Adrenal gland (tissue), 5 donors: ENCODE data around the gene C12orf76.

Source experiments
- POLR2A ChIP-seq, 2 donors: fragments of 450-650 bp; IDR thresholded peaks; one replicate each; pipeline ENCODE4 v1.6.1; 2017; ENCODE audit warnings: antibody characterized with exemption in 2 of 2, mild to moderate bottlenecking in 2 of 2, moderate library complexity in 1 of 2
- TF ChIP-seq, protein P1 (sequence below), 6 experiments: fragments of 450-650 bp in 4 of 6; fragments of 200-600 bp in 2 of 6; sonication (generic) in 1 of 6; IDR thresholded peaks; 1 replicate in 5 of 6; 2 replicates in 1 of 6; pipeline versions ENCODE4 v1.5.1 to v1.8.0; 2016 to 2021; ENCODE audit warnings: antibody characterized with exemption in 6 of 6, mild to moderate bottlenecking in 2 of 6, moderate library complexity in 1 of 6
- donor health status: DM: no; HTN: no; CAD: no.

- TF ChIP-seq, protein P1, sequence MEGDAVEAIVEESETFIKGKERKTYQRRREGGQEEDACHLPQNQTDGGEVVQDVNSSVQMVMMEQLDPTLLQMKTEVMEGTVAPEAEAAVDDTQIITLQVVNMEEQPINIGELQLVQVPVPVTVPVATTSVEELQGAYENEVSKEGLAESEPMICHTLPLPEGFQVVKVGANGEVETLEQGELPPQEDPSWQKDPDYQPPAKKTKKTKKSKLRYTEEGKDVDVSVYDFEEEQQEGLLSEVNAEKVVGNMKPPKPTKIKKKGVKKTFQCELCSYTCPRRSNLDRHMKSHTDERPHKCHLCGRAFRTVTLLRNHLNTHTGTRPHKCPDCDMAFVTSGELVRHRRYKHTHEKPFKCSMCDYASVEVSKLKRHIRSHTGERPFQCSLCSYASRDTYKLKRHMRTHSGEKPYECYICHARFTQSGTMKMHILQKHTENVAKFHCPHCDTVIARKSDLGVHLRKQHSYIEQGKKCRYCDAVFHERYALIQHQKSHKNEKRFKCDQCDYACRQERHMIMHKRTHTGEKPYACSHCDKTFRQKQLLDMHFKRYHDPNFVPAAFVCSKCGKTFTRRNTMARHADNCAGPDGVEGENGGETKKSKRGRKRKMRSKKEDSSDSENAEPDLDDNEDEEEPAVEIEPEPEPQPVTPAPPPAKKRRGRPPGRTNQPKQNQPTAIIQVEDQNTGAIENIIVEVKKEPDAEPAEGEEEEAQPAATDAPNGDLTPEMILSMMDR (IDR thresholded peaks at IDR 0.05) = no peak
- TF ChIP-seq POLR2A (IDR thresholded peaks at IDR 0.05) = no peak
Measured at GRCh38 chr12:110004598-110004997, 43.7 kb downstream of the C12orf76 start.
